Measurements from ENCODE around the gene ITPK1. TPM values are rescaled to one million over a fixed set of nuclear protein-coding genes. Genes with fewer than 3 reads are reported as not detected.

The ITPK1 gene
- total RNA-seq, 1 experiment from 2014 or later = 56.2 TPM

- Histone ChIP-seq H3K9me3 (replicated peaks) (no peaks in the 10 kb centered on the region), H3K36me3 (no peaks in the 10 kb centered on the region), H3K27me3 (replicated peaks) (no peaks in the 10 kb centered on the region), H3K4me3 (no peak overlapping the region), H3K4me1 (replicated peaks) (no peaks in the 10 kb centered on the region; the same call in 1 of the 2 replicates), H3K27ac (no peak overlapping the region)
- DNase-seq (ENCODE audit: low read depth in 1 of 2, low spot score in 2 of 2) = no peak
These were observed 22.8 kb downstream of the ITPK1 start for GRCh38 chr14:93092606-93093556.

- Histone ChIP-seq H3K27ac (no peak overlapping the region), H3K27me3 (replicated peaks) (no peaks in the 10 kb centered on the region), H3K4me3 (no peak overlapping the region), H3K9me3 (replicated peaks) (no peaks in the 10 kb centered on the region), H3K36me3 (no peaks in the 10 kb centered on the region), H3K4me1 (replicated peaks) (peaks cover under 1% of the 10 kb centered on the region)
- DNase-seq (ENCODE audit: low read depth in 1 of 2, low spot score in 2 of 2) = no peak
These were observed 24.1 kb downstream of the ITPK1 start for GRCh38 chr14:93091666-93092065.

GRCh38 chr14:93090826-93091555 is 24.7 kb downstream of the ITPK1 start:
- Histone ChIP-seq H3K27me3 (replicated peaks) (no peaks in the 10 kb centered on the region), H3K4me3 (no peak overlapping the region), H3K4me1 (replicated peaks) (peaks cover 4% of the 10 kb centered on the region), H3K9me3 (replicated peaks) (no peaks in the 10 kb centered on the region), H3K27ac (no peak overlapping the region), H3K36me3 (no peaks in the 10 kb centered on the region)
- DNase-seq (ENCODE audit: low read depth in 1 of 2, low spot score in 2 of 2) = no peak

- no peaks in the 10 kb centered on the region for H3K27me3 ChIP-seq (replicated peaks)
- no peak overlapping the region for H3K4me3 ChIP-seq
- H3K4me1 ChIP-seq (replicated peaks) = peaks cover 4% of the 10 kb centered on the region
- no peak overlapping the region for H3K27ac ChIP-seq
- H3K36me3 ChIP-seq = no peaks in the 10 kb centered on the region
- DNase-seq (ENCODE audit: low read depth in 1 of 2, low spot score in 2 of 2) = no peak
- H3K9me3 ChIP-seq (replicated peaks) = no peaks in the 10 kb centered on the region
These were observed 26.0 kb downstream of the ITPK1 start for GRCh38 chr14:93089521-93090269.

- DNase-seq (ENCODE audit: low read depth in 1 of 2, low spot score in 2 of 2) = no peak
- Histone ChIP-seq H3K36me3 (no peaks in the 10 kb centered on the region), H3K9me3 (replicated peaks) (no peaks in the 10 kb centered on the region), H3K4me1 (replicated peaks) (peaks cover 4% of the 10 kb centered on the region), H3K27ac (no peak overlapping the region), H3K27me3 (replicated peaks) (no peaks in the 10 kb centered on the region), H3K4me3 (no peak overlapping the region)
These were observed 29.2 kb downstream of the ITPK1 start for GRCh38 chr14:93086441-93087055.

GRCh38 chr14:93085911-93086310 is 29.8 kb downstream of the ITPK1 start:
- H3K9me3 ChIP-seq (replicated peaks) = no peaks in the 10 kb centered on the region
- H3K4me1 ChIP-seq (replicated peaks) = peaks cover 4% of the 10 kb centered on the region
- no peaks in the 10 kb centered on the region for H3K36me3 ChIP-seq
- no peaks in the 10 kb centered on the region for H3K27me3 ChIP-seq (replicated peaks)
- DNase-seq (ENCODE audit: low read depth in 1 of 2, low spot score in 2 of 2) = no peak
- no peak overlapping the region for H3K27ac ChIP-seq
- H3K4me3 ChIP-seq = no peak overlapping the region

- H3K4me3 ChIP-seq = no peak overlapping the region
- no peak overlapping the region for H3K27ac ChIP-seq
- H3K27me3 ChIP-seq (replicated peaks) = no peaks in the 10 kb centered on the region
- H3K9me3 ChIP-seq (replicated peaks) = no peaks in the 10 kb centered on the region
- no peak for DNase-seq (ENCODE audit: low read depth in 1 of 2, low spot score in 2 of 2)
- H3K36me3 ChIP-seq = no peaks in the 10 kb centered on the region
- peaks cover 4% of the 10 kb centered on the region for H3K4me1 ChIP-seq (replicated peaks)
These were observed 30.6 kb downstream of the ITPK1 start for GRCh38 chr14:93084866-93085857.

GRCh38 chr14:93084402-93084801 is 31.3 kb downstream of the ITPK1 start:
- Histone ChIP-seq H3K4me1 (replicated peaks) (peaks cover 7% of the 10 kb centered on the region), H3K27ac (no peak overlapping the region), H3K27me3 (replicated peaks) (no peaks in the 10 kb centered on the region), H3K4me3 (no peak overlapping the region), H3K9me3 (replicated peaks) (no peaks in the 10 kb centered on the region), H3K36me3 (no peaks in the 10 kb centered on the region)
- no peak for DNase-seq (ENCODE audit: low read depth in 1 of 2, low spot score in 2 of 2)

- Histone ChIP-seq H3K27me3 (replicated peaks) (no peaks in the 10 kb centered on the region), H3K4me1 (replicated peaks) (peaks cover 11% of the 10 kb centered on the region), H3K9me3 (replicated peaks) (no peaks in the 10 kb centered on the region), H3K4me3 (no peak overlapping the region), H3K27ac (no peak overlapping the region), H3K36me3 (no peaks in the 10 kb centered on the region)
- DNase-seq (ENCODE audit: low read depth in 1 of 2, low spot score in 2 of 2) = no peak
These were observed 31.8 kb downstream of the ITPK1 start for GRCh38 chr14:93083917-93084316.

GRCh38 chr14:93082576-93083001 is 33.1 kb downstream of the ITPK1 start:
- H3K27ac ChIP-seq = no peak overlapping the region
- H3K9me3 ChIP-seq (replicated peaks) = no peaks in the 10 kb centered on the region
- no peaks in the 10 kb centered on the region for H3K36me3 ChIP-seq
- DNase-seq (ENCODE audit: low read depth in 1 of 2, low spot score in 2 of 2) = no peak
- no peaks in the 10 kb centered on the region for H3K27me3 ChIP-seq (replicated peaks)
- H3K4me3 ChIP-seq = no peak overlapping the region
- H3K4me1 ChIP-seq (replicated peaks) = peaks cover 18% of the 10 kb centered on the region

- Histone ChIP-seq H3K4me3 (no peak overlapping the region), H3K27me3 (replicated peaks) (no peaks in the 10 kb centered on the region), H3K27ac (no peak overlapping the region), H3K9me3 (replicated peaks) (no peaks in the 10 kb centered on the region), H3K36me3 (no peaks in the 10 kb centered on the region), H3K4me1 (replicated peaks) (peaks cover 18% of the 10 kb centered on the region)
- DNase-seq (ENCODE audit: low read depth in 1 of 2, low spot score in 2 of 2) = no peak
These were observed 33.7 kb downstream of the ITPK1 start for GRCh38 chr14:93081876-93082570.

GRCh38 chr14:93079865-93080403 is 35.8 kb downstream of the ITPK1 start:
- Histone ChIP-seq H3K4me1 (replicated peaks) (peaks cover 14% of the 10 kb centered on the region), H3K27ac (no peak overlapping the region), H3K27me3 (replicated peaks) (no peaks in the 10 kb centered on the region), H3K9me3 (replicated peaks) (no peaks in the 10 kb centered on the region), H3K36me3 (no peaks in the 10 kb centered on the region), H3K4me3 (no peak overlapping the region)
- DNase-seq (ENCODE audit: low read depth in 1 of 2, low spot score in 2 of 2) = no peak
